Globus pallidus (tissue), 1 donor: ENCODE results near the gene PDE7B.

Experiments
- DNase-seq: peaks from one replicate; pipeline ENCODE4 v3.0.0-alpha.2; 2015; ENCODE audit warnings: low spot score

Gene PDE7B

DNA sequence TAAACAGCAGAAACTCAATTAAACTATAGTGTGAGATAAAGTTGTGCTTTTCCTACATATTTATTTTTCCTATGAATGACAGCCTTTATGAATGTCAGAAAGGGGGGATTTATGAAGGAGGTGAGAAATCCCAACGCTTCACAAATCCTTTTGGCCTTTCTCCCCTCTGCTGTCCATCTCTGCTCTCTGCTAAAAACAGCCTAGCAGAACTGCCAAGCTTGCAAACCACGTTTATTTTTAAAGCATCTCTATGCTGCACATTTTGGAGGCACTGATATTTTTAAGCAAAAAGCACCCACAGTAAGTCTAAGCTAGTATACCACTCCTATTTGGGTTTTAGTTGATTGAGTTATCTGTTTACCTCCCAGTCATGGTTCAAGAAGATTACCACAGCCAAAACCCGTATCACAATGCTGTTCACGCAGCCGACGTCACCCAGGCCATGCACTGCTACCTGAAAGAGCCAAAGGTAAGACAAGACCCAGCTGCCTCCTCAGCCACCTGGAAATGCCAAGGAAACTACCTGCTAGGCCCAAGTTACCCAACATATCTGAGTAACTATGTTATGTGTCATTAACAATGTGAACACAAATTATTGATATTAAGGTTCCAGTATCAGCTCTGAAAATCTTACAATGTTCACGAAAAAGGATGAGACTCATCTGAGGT lies 302.3 kb downstream of the PDE7B start:
- no peak for DNase-seq

DNA sequence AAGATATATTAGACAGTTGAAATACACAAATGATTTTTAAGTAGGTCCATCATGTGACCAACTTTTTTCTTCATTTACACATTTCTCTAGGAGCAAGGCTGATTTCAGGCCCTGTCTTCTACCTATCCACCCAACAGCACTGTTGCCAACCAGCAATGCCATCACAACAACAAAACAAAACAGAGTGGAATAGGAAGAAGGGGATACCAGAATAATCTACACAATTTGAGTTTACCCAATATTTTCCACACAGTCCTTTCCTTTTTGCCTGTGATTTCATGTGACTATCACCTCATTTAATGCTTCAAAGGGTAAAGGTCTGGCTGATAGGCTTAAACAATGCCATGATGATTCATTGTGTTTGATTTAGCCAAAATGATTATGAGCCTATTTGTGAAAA lies 303.7 kb downstream of the PDE7B start:
- DNase-seq = no peak

DNA sequence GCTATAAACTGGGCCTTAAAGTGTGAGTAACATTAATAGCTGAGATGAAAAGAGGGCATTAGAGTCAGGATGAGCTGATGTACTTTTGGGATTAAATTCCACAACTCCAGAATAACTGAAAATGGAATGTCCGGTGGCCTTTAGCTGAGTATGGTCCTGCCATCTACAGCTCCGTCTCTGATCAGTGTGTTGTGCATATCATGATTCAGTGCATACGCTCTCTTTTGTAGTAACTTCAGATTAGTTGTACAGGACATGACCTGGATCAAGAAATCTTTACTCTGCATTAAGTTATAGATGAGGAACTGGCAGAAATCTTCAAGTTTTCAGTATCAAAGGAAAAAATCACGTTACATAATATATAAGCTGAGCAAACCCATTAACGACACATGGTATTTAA lies 306.2 kb downstream of the PDE7B start:
- DNase-seq = no peak

DNA sequence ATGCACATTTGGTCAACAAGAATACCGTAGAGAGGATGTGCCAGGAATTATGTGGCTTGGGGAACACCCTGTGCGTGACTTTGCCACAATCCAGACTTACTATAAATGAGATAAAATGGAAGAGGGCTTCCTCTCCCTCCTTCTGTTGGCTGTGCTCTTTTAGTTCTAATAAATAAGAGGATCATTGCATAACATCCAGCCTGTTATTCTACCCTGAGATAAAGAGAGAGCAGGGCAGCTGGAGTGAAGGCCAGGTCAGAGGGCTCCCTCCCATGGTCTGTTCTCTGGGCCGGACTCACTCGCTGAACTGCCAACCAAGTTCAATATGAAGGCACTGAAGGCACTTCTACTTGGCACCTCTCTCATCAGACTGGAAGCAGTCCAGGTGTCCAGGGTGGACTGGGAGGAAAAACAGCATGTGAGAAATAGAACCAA lies 306.9 kb downstream of the PDE7B start:
- DNase-seq = peak; percentile 17

DNA sequence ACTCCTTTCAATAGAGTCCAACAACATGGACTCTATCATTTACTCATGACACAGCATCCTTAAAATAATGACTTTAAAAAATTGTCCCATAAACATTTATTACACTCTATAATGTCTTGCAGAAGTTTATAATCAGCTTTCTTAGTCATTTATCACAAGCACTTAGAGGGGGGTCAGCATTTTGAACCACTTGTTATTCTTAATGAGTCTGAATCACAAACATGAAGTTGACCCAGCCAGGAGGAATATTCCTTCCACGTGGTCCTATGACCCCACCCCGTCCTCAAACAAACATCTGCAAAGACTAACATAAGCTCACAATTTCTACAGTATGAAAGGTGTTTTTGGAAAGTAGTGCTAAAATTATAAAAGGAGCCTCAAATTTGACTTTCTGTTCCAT lies 307.5 kb downstream of the PDE7B start:
- no peak for DNase-seq

DNA sequence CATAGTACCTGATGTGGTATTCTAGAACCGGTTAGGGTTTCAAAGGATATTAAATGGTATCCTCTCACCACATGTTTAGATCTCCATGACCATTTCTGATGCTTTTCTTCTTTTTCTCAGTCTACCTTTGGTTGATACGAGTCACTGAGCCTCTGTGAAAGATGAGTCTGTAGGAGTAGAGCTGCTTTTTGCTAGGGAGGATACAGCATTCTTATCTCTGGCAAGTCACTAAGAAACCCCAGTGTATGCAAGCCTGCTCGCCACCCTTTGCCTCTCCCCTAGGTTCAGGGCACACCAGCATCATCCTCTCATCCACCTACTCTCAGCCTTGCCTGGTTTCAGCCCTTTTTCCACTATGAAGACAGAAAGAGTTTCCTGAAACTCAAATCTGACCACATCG lies 308.7 kb downstream of the PDE7B start:
- no peak for DNase-seq

DNA sequence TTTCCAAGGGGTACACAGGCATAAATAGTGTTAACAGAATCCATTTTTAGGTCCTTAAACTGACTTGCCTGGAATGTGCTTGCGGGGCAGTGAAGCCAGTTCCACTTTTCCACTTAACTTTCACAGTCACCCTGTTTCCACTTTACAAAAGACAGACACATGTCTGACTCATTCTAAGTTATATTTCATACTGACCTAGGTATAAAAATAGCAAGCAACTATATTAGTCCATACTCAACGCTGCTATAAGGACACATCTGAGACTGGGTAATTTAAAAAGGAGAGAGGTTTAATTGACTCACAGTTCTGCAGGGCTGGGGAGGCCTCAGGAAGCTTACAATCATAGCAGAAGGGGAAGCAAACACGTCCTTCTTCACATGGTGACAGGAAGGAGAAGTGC lies 310.4 kb downstream of the PDE7B start:
- DNase-seq = no peak

DNA sequence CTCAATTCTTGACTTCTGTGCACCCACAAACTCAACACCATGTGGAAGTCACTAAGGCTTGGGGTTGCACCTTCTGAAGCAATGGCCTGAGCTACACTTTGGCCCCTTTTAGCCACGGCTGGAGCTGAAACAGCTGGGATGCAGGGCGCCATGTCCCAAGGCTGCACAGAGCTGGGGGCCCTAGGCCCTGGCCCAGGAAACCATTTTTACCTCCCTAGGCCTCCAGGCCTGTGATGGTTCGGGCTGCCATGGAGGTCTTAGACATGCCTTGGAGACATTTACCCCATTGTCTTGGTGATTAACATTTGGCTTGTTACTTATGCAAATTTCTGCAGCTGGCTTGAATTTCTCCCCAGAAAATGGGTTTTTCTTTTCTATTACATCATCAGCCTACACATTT lies 311.8 kb downstream of the PDE7B start:
- no peak for DNase-seq

DNA sequence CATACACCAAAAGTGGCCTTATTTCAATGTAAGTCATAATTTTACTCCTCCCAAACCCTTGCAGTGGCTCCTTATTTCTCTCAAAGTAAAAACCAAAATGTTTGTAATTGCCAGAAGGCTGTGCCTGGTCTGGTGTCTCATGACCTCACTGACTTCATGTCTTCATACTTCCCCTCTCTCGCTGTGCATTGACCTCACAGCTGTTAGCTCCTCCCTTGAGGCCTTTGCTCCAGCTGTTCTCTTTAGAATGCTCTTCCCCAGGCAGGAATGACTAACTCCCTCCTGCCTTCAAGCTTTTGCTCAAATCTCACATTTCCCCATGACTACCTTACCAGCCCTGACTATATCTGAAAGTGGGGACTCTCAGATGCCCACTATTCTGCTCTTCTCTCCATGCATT lies 315.3 kb downstream of the PDE7B start:
- no peak for DNase-seq

DNA sequence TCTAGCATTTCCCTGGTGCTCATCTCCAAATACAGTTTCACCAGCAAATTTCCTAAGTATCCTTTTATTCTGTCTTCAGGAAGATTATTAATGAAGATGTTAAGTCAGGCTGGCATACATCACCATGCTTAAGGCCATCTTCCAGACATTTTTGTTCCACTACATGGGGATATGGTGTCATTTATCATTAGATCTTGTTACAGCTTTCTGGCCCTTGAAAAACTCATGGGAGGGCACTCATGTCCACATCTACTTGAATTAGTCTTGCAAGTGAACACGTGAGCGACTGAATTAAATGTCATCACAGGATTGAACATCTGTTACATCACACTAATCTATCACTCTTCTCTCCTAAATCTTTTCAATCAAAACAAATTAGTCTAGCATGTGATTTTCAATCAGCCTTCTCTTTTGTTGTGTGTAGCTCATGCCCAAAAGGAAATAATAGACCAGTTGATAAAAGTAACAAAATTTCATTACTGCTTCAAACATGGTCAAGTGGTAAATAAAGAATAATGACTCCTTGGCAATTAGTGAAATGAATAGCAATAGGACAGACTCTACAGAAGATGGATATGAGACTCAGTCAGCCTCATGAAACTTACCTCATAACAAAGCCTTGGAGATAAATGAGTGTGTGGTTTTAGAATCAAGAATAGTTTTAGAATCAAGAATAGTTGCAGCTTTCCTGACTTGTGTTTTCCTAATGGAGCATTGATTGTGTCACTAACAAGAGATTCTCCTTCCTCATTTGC lies 318.1 kb downstream of the PDE7B start:
- no peak for DNase-seq

DNA sequence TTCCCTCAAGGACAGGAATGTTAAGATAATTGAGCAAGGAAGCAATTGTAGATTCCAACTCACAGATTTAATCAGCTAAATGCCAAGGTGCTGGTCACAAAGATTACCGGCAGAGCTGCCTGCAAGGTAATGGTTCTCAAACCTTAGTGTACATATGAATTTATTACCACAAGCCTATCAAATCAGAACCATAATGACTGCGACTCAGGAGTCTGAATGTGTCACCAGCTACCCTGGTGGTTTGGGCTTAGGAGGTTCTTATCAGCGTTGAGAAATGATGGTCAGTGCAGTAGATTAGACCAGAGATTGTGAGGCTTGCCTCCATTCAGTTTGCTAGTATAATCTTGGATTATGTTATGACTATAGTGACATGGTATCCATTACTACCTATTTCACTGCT lies 319.7 kb downstream of the PDE7B start:
- no peak for DNase-seq

DNA sequence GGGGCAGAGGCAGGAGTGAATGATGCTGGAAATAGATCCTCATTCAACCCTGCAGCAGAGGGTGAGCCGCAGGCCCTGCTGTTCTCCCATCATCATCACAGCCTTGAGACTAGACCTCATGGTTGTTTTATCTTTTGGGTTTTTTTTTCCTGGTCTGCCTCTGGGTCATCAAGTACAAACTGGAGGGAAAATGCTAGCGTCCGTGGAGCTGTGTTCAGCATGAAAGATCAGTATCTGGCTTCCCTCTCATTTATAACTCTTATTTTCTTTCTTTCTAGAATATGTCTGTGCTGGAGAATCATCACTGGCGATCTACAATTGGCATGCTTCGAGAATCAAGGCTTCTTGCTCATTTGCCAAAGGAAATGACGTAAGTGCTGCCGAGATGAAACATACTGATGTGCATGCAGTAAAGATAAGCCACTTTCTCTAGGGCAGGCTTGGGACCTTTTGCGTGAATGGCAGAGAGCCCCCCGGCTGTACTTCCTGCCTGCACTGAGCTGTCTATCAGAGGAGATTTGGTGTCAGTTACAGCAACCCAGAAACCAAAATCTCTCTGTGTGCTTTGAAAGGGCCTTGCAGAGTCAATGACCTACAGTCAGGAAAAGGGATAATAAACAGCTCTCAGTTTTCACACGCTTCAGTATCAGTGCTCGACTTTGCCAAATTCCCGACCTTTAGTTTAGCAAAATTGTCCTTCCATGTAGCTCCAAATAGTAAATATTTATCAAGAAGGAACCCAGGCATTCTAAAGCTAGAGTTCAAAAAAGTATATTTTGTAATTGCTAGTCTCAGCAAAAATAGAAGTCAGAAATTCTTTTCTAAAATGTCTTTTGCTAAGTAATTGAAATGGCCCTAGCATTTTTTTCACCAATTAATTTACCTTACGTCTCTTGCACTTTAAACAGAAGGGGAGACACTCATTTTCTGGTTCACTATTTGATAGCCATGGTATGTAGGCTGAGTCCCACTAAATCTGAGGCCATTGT lies 322.3 kb downstream of the PDE7B start:
- no peak for DNase-seq

DNA sequence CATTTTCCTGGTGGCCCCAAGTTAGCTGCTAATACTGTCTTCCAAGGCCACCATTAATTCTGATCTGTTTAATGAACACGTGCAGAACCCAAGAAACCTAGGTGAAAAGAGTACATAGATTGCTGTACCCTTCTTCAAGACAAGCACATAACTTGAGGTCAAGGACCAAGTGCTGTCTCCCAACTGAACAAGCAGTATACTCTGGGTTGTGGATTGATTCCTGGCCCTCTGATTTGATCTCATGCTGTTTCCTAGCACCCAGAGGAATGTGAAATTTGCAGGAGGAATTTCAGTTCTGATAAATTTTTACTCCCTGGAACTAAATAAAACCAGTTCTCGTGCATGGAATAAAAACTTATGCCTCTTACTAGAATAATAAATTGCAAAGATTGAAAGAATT lies 323.0 kb downstream of the PDE7B start:
- no peak for DNase-seq

DNA sequence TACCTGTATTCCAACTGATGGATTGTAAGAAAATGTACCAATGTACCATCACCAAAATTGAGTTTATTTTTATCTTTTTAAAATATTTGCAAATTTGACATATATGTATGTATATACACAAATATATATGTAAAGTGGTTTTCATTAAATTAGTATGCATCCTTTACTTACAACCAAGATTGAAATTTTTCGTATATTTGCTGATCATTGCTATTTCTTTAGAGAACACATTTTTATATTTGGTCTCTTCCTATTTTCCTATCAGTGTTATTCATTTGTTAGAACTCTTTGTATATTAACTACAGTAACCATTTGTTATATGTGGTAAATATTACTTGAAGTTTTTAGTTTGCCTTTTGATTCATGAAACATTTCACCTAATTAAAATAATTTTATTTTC lies 324.4 kb downstream of the PDE7B start:
- no peak for DNase-seq

DNA sequence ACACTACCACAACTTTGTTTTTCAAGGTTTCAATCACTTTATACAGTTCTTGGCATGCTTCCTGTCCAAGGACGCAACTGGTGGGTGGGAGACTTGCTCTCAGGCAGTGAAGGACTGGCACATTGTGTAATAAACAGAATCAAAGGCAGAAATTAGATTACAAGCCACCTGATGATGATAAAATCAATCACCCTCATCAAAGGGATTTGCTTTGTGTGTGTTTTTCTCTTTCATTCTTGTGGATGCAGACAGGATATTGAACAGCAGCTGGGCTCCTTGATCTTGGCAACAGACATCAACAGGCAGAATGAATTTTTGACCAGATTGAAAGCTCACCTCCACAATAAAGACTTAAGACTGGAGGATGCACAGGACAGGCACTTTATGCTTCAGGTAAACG lies 327.2 kb downstream of the PDE7B start:
- DNase-seq = no peak

DNA sequence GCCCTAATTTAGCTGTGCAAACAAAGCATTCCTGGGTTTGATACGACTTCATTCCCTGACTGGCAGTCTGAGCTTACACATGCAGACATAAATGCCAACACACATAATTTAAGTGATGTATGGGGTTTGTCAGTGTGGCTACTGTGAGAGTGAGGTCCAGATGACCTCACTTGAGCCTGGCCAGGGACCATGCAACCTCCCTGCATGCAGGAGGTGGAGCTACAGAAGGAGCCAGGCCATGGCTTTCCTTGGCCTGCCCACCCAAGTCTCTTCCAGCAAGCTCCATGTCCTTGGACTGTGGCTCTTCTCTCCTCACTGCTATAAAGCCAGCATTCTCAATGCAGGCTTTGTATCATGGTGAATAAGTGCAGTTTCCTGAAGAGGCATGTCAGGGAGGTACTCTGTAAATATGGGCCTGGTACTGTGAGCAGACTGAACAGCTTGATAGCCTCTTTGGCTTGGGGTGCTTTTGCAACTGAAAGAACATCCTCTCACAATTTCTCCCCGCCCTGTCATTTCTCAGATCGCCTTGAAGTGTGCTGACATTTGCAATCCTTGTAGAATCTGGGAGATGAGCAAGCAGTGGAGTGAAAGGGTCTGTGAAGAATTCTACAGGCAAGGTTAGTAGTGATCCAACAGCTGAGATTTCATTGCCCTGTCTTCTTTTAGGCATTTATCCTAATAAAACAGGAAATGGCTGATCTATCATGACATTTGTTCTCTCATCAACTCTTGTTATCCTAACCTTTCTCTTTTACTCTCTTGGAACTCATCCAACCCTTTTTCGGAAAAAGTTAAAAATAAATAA lies 329.4 kb downstream of the PDE7B start:
- no peak for DNase-seq

DNA sequence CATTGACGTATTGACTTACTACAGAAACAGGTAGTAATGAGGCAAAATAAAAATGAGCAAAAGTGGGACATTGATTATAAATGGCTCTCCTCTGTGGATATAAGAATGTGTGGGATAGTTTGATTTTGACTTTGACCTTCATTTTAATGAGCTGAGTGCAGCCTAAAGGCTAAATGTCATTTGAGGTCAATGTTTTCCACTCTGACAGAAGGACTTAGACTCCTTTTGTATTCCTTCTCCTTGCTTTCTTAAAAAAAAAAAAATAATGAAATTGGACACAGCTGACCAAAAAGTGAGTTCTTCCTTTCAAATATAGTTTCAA lies 330.0 kb downstream of the PDE7B start:
- no peak for DNase-seq

DNA sequence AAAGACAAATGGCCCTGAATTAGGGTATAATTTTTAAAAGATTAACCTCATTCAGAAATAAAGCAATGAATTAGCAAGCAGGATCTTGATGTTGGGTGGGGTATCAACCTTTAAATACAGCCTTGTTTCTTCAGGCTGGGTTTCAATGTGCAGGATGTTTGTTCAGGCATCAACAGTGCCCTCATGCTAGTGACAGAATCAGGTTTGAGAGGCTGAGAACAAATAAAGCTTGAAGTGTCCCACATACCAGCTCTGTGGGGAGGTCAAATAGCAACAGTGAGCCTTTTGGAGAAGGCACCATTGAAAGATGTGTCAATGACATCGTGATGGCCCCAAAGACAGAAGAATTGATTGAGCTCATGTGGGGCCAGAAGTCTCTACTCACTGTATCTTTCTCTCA lies 330.4 kb downstream of the PDE7B start:
- DNase-seq = no peak

DNA sequence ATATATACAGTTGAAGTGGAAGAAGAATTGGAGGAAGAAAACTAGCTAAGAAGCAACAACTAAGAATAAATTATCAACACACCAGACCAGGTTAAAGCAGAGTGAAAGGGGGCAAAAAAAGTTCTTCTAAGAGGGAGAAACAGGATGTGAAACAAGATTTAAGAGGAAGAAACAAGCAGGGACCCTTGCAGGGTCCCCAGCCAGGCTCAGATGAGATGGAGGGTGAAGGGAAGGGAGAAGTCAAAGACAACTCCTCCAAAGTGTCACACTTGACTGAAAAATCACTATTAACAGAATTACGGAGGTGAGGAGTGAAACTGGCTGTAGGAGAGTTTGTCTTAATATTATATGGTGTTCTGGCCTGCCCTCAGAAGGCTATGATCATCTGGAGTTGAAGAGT lies 333.2 kb downstream of the PDE7B start:
- DNase-seq = no peak

DNA sequence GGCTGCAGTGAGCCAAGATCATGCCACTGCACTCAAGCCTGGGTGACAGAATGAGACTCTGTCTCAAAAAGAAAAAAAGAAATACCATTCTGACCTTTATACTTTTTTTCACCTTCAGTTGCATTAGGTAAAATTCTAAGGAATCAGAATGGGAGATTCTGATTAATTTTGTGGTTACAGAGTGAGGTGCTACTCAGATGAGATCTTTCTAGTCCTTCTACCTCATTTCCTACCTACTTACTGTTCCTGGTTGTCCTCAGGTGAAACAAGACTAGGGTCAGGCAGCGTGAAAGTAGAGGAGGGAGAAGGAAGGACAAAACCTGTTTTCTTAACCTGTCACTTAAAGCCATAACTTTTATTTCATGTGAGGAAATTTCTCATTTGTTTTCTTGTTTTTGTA lies 334.9 kb downstream of the PDE7B start:
- DNase-seq = no peak

DNA sequence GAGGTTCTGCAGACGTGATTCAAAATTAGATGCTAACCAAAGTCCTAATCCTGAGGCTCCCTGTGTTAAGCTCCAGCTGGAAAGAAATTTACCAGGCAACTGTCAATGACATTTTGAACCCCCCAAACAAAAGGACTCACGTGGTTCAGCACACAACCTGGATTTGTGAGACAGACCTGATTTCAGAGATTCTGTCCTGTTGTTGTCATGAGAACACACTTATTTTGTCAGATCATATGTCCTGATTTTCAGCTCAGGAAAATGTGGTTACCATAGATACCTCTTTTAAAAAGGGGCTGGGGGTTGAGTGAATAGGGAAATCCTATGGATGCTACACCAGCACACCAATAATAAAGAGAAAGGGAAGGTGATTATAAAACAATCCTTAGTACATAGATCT lies 337.0 kb downstream of the PDE7B start:
- DNase-seq = no peak

DNA sequence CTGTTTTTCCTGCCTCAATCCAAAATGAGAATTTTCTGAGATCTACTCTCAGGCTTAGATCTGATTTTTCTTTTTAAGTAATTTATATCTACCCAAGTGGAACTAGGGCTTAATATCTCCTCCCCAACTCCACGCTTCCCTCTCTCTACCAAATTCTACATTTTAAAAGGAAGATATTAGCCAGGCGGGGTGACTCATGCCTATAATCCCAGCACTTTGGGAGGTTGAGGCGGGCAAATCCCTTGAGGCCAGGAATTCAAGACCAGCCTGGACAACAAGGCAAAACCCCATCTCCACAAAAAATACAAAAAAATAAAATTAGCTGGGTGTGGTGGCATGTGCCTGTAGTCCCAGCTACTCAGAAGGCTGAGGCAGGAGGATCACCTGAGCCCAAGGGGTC lies 337.6 kb downstream of the PDE7B start:
- DNase-seq = no peak
